BE2C (cell line): Measurements from ENCODE around the gene BCOR.

Experiments used
- DNase-seq: peaks from one replicate; pipeline ENCODE4 v3.0.0-alpha.2; 2020
- H3K27me3 ChIP-seq: fragments of 250-450 bp; sonication (Bioruptor Pico); 2 replicates; pipeline ENCODE4 v1.5.1; 2020; ENCODE audit warnings: mild to moderate bottlenecking
- H3K36me3 ChIP-seq: fragments of 250-450 bp; sonication (Bioruptor Pico); 2 replicates; pipeline ENCODE4 v1.5.1; 2020; ENCODE audit warnings: mild to moderate bottlenecking
- H3K4me1 ChIP-seq: fragments of 250-450 bp; sonication (Bioruptor Pico); 2 replicates; pipeline ENCODE4 v1.5.1; 2020
- H3K4me3 ChIP-seq: 2 replicates; pipeline ENCODE4 v1.5.1; 2011; ENCODE audit warnings: low read depth, low read length
- H3K9me3 ChIP-seq: fragments of 250-450 bp; sonication (Bioruptor Pico); 2 replicates; pipeline ENCODE4 v1.5.1; 2020
- CTCF ChIP-seq: IDR thresholded peaks from 2 replicates; pipeline ENCODE4 v1.5.1; 2012; ENCODE audit warnings: mild to moderate bottlenecking, low read depth, low read length

The BCOR gene

GRCh38 chrX:40006106-40007017 is 91.4 kb downstream of the BCOR start:
- Histone ChIP-seq H3K27me3 (no peaks in the 10 kb centered on the region), H3K4me1 (peaks cover 14% of the 10 kb centered on the region), H3K36me3 (no peaks in the 10 kb centered on the region), H3K9me3 (no peaks in the 10 kb centered on the region), H3K4me3 (no peak overlapping the region)
- DNase-seq, result no peak
- TF ChIP-seq CTCF, result no peak

- H3K27me3 ChIP-seq, result no peaks in the 10 kb centered on the region
- no peak overlapping the region for H3K4me3 ChIP-seq
- no peak for DNase-seq
- TF ChIP-seq CTCF, result no peak
- peaks cover 8% of the 10 kb centered on the region for H3K4me1 ChIP-seq
- H3K36me3 ChIP-seq, result no peaks in the 10 kb centered on the region
- no peaks in the 10 kb centered on the region for H3K9me3 ChIP-seq
These were observed 92.3 kb downstream of the BCOR start for GRCh38 chrX:40005292-40006011.

GRCh38 chrX:40004921-40005291 is 92.9 kb downstream of the BCOR start:
- Histone ChIP-seq H3K36me3 (no peaks in the 10 kb centered on the region), H3K4me3 (no peak overlapping the region), H3K27me3 (no peaks in the 10 kb centered on the region), H3K9me3 (no peaks in the 10 kb centered on the region), H3K4me1 (peaks cover 8% of the 10 kb centered on the region)
- TF ChIP-seq CTCF, result no peak
- no peak for DNase-seq

- H3K4me1 ChIP-seq, result peaks cover 8% of the 10 kb centered on the region
- no peaks in the 10 kb centered on the region for H3K9me3 ChIP-seq
- DNase-seq, result no peak
- H3K27me3 ChIP-seq, result no peaks in the 10 kb centered on the region
- H3K36me3 ChIP-seq, result no peaks in the 10 kb centered on the region
- TF ChIP-seq CTCF, result no peak
- no peak overlapping the region for H3K4me3 ChIP-seq
These were observed 93.6 kb downstream of the BCOR start for GRCh38 chrX:40004246-40004535.

GRCh38 chrX:40003428-40004245 is 94.1 kb downstream of the BCOR start:
- Histone ChIP-seq H3K4me1 (peaks cover 8% of the 10 kb centered on the region), H3K27me3 (no peaks in the 10 kb centered on the region), H3K4me3 (no peak overlapping the region), H3K36me3 (no peaks in the 10 kb centered on the region), H3K9me3 (no peaks in the 10 kb centered on the region)
- no peak for TF ChIP-seq CTCF
- no peak for DNase-seq

GRCh38 chrX:40003071-40003427 is 94.7 kb downstream of the BCOR start:
- Histone ChIP-seq H3K27me3 (no peaks in the 10 kb centered on the region), H3K4me3 (no peak overlapping the region), H3K9me3 (no peaks in the 10 kb centered on the region), H3K4me1 (peaks cover 5% of the 10 kb centered on the region), H3K36me3 (no peaks in the 10 kb centered on the region)
- DNase-seq, result no peak
- no peak for TF ChIP-seq CTCF
